GM19351 (cell line): ENCODE measurements around the gene ECEL1.

ENCODE experiments used
- ATAC-seq: cut with Tn5 transposase; IDR thresholded peaks from one replicate; pipeline ENCODE4 v1.9.1; 2021; ENCODE audit warnings: mild to moderate bottlenecking, moderate library complexity; ENCODE audit not compliant: unreplicated experiment

ECEL1 gene

GRCh38 chr2:232485757-232486557, 1.7 kb downstream of the ECEL1 start:
- no peak for ATAC-seq

GRCh38 chr2:232485348-232485756, 2.3 kb downstream of the ECEL1 start:
- ATAC-seq: no peak

- ATAC-seq: no peak
Measured at GRCh38 chr2:232484628-232485347, 2.8 kb downstream of the ECEL1 start.

- no peak for ATAC-seq
Measured at GRCh38 chr2:232483923-232484627, 3.6 kb downstream of the ECEL1 start.

DNA sequence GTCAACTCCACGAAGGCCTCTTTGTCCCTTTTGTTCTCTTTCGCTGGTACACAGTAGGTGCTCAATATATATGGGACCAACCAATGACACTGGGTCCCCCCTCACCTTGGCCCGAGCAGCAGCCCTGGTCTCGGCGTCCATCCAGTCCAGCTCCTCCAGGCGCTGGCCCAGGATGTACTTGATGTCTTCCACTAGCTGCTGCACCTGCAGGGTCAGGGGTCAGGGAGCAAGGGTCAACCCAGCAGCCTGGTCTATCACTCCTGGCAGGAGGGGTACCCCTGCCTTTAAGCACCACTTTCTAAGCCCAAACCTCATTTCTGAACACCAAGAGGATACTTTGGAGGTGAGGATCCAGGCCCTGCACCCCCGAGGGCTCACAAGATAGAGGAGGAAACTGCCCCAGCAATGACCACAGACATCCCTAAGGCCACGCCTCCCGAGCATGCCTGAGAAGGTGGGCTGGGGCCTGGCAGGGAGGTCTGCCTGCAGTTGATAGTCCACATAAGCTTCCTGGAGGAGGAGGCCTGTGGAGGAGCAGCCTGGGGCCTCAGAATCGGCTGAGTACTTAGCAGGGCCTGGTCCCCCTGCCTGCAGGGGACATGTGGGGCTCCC, 4.2 kb downstream of the ECEL1 start:
- ATAC-seq: no peak

GRCh38 chr2:232482301-232483238, 5.1 kb downstream of the ECEL1 start:
- no peak for ATAC-seq

DNA sequence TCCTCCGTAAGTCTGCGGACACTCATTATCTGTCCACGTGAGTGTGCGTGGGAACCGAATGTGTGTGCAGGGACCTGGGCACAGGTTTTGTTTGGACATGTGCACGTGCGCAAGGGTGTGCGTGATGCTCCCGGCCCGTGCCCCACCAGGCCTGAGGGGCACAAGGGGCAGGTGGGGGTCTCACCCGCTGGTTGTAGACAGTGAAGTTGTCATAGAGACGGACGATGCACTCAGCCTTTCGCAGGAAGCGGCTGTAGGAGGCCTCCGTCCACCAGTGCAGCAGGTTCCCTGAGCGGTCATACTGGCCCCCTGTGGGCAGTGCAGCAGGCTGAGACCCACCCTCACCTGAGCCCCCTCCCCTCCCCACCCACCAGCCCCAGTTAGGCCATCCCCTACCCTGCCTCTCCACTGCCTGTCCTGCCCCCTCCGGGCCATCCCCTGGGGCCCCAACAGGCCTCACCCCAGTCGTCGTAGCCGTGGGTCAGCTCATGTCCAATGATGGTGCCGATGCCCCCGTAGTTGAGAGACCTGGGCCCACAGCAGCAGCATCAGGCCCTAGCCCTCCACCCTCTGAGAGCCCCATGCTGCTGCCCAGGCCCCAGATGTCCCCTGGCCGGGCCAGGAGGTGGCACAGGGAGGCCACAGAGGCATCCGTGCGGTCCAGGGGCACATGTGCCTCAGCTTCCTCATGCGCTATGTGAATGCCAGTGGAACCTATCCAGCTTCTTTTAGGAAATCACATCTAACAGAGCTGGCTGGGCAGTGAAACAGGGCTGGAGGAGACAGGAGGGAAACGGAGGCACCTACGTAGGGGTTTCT, 6.1 kb downstream of the ECEL1 start:
- ATAC-seq: no peak

DNA sequence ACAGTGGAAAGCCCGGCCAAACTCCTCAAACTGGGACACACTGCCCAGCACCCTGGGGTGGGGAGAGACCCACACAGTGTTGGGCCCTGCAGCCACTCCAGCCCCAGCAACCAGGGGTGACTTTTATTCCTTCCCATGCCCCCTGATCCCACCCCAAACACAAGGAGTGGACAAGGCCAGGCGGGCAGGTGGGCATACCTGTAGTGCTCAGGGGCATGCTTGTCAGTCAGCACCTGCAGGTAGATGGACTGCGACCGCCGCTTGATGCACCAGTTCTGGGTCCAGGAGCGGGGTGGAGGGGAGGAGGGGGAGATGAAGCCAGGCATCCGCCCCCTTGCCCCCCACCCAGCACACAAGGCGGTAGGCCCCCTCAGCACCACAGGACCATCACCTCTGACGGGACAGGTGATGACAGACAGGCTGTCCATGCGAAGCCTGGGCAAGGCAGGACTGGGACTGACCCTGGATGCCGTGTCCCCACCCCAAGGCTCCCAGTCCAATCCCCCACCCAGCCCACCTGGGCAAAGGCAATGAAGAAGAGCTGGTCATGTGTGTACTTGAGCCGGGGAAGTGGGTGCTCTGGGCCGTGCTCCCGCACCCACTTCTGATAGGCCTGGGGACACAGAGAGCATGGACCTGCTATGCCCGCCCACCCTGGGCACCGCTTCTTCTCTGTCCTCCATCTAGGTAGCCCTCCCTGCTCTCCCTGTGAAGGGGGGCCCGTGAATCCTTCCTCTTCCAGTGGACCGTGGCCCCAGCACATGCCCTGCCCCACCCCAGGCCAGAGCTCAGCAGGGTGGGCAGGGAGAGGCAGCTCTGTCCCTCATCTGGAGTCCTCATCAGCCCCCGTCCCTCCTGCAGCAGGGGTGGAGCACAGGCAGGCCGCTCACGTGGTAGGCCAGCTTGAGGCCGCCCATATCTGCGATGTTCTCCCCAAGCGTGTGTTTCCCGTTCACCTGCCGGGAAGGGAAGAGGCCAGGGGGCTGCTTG, 7.1 kb downstream of the ECEL1 start:
- no peak for ATAC-seq

DNA sequence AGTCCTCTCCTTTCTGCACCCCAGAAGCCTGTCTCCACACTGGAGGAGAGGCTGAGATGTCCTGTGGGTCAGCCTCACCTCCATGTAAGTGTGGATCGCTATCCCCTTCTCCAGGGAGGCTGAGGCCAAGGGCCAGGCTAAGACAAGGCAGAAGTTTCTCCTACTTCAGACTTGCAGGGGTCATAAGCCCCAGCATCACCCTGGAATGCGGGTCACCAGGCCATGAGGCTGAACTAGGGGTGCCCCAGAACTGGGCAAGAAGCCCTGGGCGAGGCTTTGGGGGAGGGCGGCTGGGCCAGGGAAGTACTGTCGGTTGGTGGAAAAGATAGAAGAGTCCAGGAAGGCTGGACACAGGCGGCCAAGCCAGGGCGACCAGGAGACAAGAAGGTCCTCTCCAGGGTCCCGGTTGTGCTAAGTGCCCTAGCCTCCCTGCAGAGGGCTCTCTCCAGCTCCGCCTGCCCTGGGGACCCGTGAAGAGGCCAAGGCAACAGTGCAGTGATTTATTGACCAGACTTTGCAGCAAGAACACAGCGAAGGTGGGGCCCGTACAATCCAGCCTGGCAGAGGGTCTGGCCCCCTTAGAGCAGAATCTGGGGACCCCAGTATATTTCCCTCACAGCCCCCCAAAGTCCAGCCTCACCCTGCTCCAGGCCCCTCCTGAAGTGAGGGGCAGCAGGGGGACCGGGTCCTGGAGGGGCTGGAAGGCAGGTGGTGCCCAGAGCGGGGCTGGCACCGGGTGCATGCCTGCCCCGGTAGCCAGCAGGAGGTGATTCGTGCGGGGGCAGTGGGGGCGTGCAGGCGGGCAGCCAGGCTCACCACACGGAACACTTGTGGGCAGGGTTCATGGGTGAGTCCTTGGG, 8.1 kb downstream of the ECEL1 start:
- no peak for ATAC-seq

- no peak for ATAC-seq
Measured at GRCh38 chr2:232478571-232479340, 8.9 kb downstream of the ECEL1 start.

DNA sequence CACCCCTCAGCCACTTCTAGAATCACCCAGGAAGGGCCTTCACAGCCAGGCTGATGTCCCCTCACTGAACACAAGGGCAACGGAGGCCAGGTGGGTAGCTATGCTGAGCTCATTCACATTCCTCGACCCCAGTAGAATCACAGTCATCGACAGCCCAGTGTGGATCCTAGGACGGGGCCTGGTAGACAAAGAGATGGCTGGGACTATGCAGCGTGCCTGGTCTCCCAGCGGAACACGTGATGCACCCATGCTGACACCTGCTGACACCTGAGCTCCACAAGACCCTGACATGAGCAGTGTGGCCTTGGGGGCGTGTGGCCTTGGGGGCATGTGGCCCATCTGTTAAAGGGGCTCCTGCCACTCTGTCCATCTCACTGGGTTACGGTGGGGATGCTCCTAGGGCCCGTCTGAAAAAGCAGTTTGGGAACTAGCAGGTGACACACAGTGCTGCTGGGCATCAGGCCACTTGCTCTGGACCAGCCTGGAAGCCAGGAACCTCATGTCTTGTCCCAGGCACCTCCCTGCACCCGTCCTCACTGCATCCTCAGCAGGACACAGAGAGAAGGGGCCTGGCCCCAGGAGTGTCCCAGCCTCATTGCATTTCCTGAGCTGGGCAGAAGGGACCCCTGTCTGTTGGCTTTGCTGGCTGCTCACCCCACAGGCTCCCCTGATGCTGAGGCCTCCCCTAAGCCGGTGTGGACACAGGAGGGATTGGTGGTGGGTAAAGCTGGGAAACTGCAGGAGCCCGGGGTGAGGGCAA, 9.7 kb downstream of the ECEL1 start:
- ATAC-seq: no peak

GRCh38 chr2:232476791-232477190, 10.8 kb downstream of the ECEL1 start:
- ATAC-seq: no peak

- ATAC-seq: no peak
Measured at GRCh38 chr2:232476045-232476444, 11.6 kb downstream of the ECEL1 start.

GRCh38 chr2:232473467-232473890, 14.2 kb downstream of the ECEL1 start:
- no peak for ATAC-seq

DNA sequence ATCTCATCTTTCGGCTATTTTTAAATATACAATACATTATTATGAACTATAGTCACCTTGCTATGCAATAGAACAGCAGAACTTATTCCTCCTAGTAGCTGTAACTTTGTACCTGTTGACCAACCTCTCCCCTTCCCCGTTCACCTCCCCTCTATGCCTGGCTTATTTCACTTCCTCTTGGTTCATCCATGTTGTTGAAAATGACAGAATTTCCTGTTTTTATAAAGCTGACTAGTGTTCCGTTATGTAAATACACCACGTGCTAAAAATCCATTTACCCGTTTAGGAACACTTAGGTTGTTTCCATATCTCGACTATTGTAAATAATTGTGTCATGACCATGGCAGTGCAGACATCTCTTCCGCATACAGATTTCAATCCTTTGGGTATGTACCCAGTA, 21.4 kb downstream of the ECEL1 start:
- ATAC-seq: no peak

- no peak for ATAC-seq
Measured at GRCh38 chr2:232465061-232465460, 22.6 kb downstream of the ECEL1 start.
